ENCODE data around the gene DENND5B.
A peak's percentile ranks its signal among the peaks of the same experiment; 100 is the strongest.

DENND5B gene

DNA sequence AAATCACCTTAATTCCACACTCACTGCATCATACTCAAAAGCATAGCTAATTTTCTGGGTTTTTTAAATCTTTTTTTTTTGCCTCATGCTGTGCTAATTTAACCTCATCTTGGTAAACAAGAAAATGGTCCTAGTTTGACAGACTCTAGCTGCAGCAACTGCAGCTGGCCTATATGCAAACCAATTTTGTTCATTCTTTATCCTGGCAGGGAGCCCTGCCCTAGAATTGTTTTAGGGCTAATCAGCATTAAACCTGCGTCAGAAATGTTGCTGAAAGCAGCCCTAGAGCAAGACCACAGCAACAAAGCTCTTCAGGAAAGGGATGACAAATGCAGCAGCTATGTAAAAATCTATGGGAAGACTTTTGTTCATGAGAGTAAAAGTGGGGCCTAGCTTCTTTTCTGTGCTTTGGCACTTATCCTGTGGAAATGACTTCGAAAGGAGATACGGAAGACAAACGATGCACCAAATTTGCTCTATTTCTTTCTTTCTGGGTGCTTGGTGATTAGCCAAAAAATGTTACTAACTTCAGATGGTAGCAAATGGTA lies 72.2 kb downstream of the DENND5B start (continued):
- TF ChIP-seq ZNF114 (tag by site-specific recombination; IDR thresholded peaks at IDR 0.05) (no peak), ZNF704 (tag by site-specific recombination; IDR thresholded peaks at IDR 0.05) (no peak), ZNF354C (tag by site-specific recombination; IDR thresholded peaks at IDR 0.05; ENCODE audit: borderline replicate concordance, low read depth) (no peak), ZNF76 (tag by site-specific recombination; IDR thresholded peaks at IDR 0.05; ENCODE audit: borderline replicate concordance, low read depth) (no peak), ZNF510 (tag by site-specific recombination; IDR thresholded peaks at IDR 0.05; ENCODE audit: insufficient replicate concordance) (no peak), ZBTB8A (tag by site-specific recombination; IDR thresholded peaks at IDR 0.05) (0 out of 2 replicates have a peak, but pooled peaks have one; percentile 9), ZNF266 (tag by site-specific recombination; IDR thresholded peaks at IDR 0.05; ENCODE audit: low read depth) (no peak), ZFHX2 (tag by site-specific recombination; conservative IDR thresholded peaks at IDR 0.05) (no peak), ZNF837 (tag by site-specific recombination; IDR thresholded peaks at IDR 0.05) (no peak), ZNF660 (tag by site-specific recombination; IDR thresholded peaks at IDR 0.05) (peak; percentile 61; the same call in 1 of the 2 replicates), ZNF37A (tag by site-specific recombination; IDR thresholded peaks at IDR 0.05) (no peak), ZNF707 (tag by site-specific recombination; IDR thresholded peaks at IDR 0.05) (no peak), ZNF785 (tag by site-specific recombination; IDR thresholded peaks at IDR 0.05) (no peak), ZSCAN5A (tag by site-specific recombination; IDR thresholded peaks at IDR 0.05) (no peak), ZNF302 (tag by site-specific recombination; IDR thresholded peaks at IDR 0.05; ENCODE audit: low read depth) (no peak), ZNF473 (tag by site-specific recombination; IDR thresholded peaks at IDR 0.05) (no peak), ZNF2 (tag by site-specific recombination; IDR thresholded peaks at IDR 0.05) (peak; percentile 39; the same call in 1 of the 2 replicates), ZNF138 (tag by site-specific recombination; IDR thresholded peaks at IDR 0.05; ENCODE audit: borderline replicate concordance) (no peak), ZNF610 (tag by site-specific recombination; IDR thresholded peaks at IDR 0.05; ENCODE audit: borderline replicate concordance) (no peak), ZSCAN16 (tag by site-specific recombination; IDR thresholded peaks at IDR 0.05) (no peak), ZNF558 (tag by site-specific recombination; IDR thresholded peaks at IDR 0.05) (no peak), ZNF692 (tag by site-specific recombination; IDR thresholded peaks at IDR 0.05) (no peak), ZNF670 (tag by site-specific recombination; IDR thresholded peaks at IDR 0.05; ENCODE audit: low read depth) (no peak), ZNF621 (tag by site-specific recombination; IDR thresholded peaks at IDR 0.05) (no peak), ZNF202 (tag by site-specific recombination; IDR thresholded peaks at IDR 0.05; ENCODE audit: borderline replicate concordance) (no peak), ZNF423 (tag by site-specific recombination; IDR thresholded peaks at IDR 0.05) (no peak), ZNF239 (tag by site-specific recombination; IDR thresholded peaks at IDR 0.05) (no peak), CTCF (tag by site-specific recombination; IDR thresholded peaks at IDR 0.05) (no peak)
- TF ChIP-seq, protein P1, sequence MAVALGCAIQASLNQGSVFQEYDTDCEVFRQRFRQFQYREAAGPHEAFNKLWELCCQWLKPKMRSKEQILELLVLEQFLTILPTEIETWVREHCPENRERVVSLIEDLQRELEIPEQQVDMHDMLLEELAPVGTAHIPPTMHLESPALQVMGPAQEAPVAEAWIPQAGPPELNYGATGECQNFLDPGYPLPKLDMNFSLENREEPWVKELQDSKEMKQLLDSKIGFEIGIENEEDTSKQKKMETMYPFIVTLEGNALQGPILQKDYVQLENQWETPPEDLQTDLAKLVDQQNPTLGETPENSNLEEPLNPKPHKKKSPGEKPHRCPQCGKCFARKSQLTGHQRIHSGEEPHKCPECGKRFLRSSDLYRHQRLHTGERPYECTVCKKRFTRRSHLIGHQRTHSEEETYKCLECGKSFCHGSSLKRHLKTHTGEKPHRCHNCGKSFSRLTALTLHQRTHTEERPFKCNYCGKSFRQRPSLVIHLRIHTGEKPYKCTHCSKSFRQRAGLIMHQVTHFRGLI (tag by site-specific recombination; IDR thresholded peaks at IDR 0.05) = no peak
- TF ChIP-seq, protein P2, sequence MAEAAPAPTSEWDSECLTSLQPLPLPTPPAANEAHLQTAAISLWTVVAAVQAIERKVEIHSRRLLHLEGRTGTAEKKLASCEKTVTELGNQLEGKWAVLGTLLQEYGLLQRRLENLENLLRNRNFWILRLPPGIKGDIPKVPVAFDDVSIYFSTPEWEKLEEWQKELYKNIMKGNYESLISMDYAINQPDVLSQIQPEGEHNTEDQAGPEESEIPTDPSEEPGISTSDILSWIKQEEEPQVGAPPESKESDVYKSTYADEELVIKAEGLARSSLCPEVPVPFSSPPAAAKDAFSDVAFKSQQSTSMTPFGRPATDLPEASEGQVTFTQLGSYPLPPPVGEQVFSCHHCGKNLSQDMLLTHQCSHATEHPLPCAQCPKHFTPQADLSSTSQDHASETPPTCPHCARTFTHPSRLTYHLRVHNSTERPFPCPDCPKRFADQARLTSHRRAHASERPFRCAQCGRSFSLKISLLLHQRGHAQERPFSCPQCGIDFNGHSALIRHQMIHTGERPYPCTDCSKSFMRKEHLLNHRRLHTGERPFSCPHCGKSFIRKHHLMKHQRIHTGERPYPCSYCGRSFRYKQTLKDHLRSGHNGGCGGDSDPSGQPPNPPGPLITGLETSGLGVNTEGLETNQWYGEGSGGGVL (tag by site-specific recombination; IDR thresholded peaks at IDR 0.05) = no peak
- TF ChIP-seq, protein P3, sequence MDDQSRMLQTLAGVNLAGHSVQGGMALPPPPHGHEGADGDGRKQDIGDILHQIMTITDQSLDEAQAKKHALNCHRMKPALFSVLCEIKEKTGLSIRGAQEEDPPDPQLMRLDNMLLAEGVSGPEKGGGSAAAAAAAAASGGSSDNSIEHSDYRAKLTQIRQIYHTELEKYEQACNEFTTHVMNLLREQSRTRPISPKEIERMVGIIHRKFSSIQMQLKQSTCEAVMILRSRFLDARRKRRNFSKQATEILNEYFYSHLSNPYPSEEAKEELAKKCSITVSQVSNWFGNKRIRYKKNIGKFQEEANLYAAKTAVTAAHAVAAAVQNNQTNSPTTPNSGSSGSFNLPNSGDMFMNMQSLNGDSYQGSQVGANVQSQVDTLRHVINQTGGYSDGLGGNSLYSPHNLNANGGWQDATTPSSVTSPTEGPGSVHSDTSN (CRISPR knock-in tag; IDR thresholded peaks at IDR 0.05) = no peak

All from HEK293 (cell line).